Measurements from ENCODE around the gene ADAM17.

The ADAM17 gene

DNA sequence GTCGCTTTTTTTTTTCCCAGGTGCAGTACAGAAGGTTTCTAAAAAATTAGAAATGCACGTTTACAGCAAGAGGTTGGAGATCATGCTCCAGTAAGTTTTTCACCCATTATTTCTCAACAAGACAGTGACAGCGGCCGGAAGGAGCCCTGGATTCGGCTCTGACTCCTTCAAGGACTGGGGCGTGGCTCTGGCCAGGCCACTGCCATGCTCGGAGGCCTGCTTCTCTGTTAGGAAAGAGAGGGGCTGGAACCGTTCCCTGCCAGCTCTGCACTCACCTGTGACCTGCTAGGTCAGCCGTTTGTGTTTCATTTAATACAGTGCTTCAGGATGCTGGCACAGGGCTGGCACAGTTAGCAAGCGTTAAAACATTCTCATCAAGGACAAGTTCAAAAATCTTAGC, 87.9 kb downstream of the ADAM17 start:
- no peak for TF ChIP-seq EZH2phosphoT487 (IDR thresholded peaks at IDR 0.05; ENCODE audit: borderline replicate concordance, low read length)
- TF ChIP-seq CTCF (IDR thresholded peaks at IDR 0.05; ENCODE audit: low read depth, low read length, poor library complexity, severe bottlenecking) = no peak
- H3K4me2 ChIP-seq (ENCODE audit: low read length) = no peak overlapping the region
- no peak overlapping the region for H3K27ac ChIP-seq (ENCODE audit: low read depth, low read length)
- no peaks in the 10 kb centered on the region for H3K79me2 ChIP-seq (ENCODE audit: control insufficient read depth, low read length)
- H3K9me3 ChIP-seq (ENCODE audit: control insufficient read depth, insufficient read depth, low read length) = no peaks in the 10 kb centered on the region
- H3K36me3 ChIP-seq (ENCODE audit: control insufficient read depth, low read length) = peaks cover 75% of the 10 kb centered on the region
- peaks cover 11% of the 10 kb centered on the region for H3K4me1 ChIP-seq (ENCODE audit: control insufficient read depth, low read length)
- H4K20me1 ChIP-seq (ENCODE audit: control insufficient read depth, insufficient read depth, low read depth, low read length) = no peaks in the 10 kb centered on the region
- peaks cover 9% of the 10 kb centered on the region for H3F3A ChIP-seq (ENCODE audit: control insufficient read depth, insufficient read depth)
- no peaks in the 10 kb centered on the region for H3K9me2 ChIP-seq (replicated peaks; ENCODE audit: control insufficient read depth, low read length)
- H3K27me3 ChIP-seq (ENCODE audit: control insufficient read depth, low read length) = no peaks in the 10 kb centered on the region
- H3K4me3 ChIP-seq (ENCODE audit: low read length) = no peak overlapping the region

DNA sequence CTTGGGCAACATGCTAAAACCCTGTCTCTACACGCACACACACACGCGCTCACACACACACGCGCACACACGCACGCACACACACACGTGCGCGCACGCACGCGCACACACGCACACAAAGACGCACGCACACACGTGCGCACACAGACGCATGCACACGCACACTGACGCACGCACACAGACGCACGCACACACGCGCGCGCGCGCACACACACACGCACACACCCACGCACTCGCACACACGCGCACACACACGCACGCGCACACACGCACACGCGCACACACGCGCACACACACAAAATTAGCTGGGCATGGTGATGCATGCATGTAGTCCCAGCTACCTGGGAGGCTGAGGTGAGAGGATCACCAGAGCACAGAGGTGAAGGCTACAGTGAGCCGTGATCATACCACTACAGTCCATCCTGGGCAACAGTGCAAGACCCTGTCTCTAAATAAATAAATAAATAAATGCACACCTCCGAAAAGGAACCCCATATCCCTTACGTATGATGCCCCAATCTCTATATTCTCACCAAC, 89.4 kb downstream of the ADAM17 start:
- Histone ChIP-seq H3K4me2 (ENCODE audit: low read length) (no peak overlapping the region), H3K9me3 (ENCODE audit: control insufficient read depth, insufficient read depth, low read length) (no peaks in the 10 kb centered on the region), H3K27ac (ENCODE audit: low read depth, low read length) (no peak overlapping the region), H3K27me3 (ENCODE audit: control insufficient read depth, low read length) (no peaks in the 10 kb centered on the region), H3K4me3 (ENCODE audit: low read length) (no peak overlapping the region), H3K4me1 (ENCODE audit: control insufficient read depth, low read length) (no peaks in the 10 kb centered on the region), H3K9me2 (replicated peaks; ENCODE audit: control insufficient read depth, low read length) (no peaks in the 10 kb centered on the region), H3K36me3 (ENCODE audit: control insufficient read depth, low read length) (peaks cover 72% of the 10 kb centered on the region), H4K20me1 (ENCODE audit: control insufficient read depth, insufficient read depth, low read depth, low read length) (no peaks in the 10 kb centered on the region), H3K79me2 (ENCODE audit: control insufficient read depth, low read length) (no peaks in the 10 kb centered on the region), H3F3A (ENCODE audit: control insufficient read depth, insufficient read depth) (0 out of 2 replicates have a peak, but pooled peaks cover 3% of the 10 kb centered on the region)
- TF ChIP-seq CTCF (IDR thresholded peaks at IDR 0.05; ENCODE audit: low read depth, low read length, poor library complexity, severe bottlenecking) = no peak
- TF ChIP-seq EZH2phosphoT487 (IDR thresholded peaks at IDR 0.05; ENCODE audit: borderline replicate concordance, low read length) = no peak

DNA sequence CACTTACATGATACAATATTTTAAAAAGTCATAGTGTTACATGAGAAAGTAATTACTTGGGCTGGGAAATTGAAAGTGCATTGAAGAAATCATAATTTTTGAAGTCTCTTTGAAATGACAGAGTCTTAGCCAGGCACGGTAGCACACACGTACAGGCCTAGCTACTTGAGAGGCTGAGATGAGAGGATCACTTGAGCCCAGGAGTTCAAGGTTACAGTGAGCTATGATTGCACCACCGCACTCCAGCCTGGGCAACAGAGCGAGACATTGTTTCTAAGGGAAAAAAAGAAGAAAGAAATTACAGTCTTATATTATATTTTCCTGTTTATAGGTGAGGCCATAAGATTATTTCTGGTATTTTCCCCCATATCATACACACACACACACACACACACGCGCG, 90.5 kb downstream of the ADAM17 start:
- Histone ChIP-seq H3K4me3 (ENCODE audit: low read length) (no peak overlapping the region), H3K36me3 (ENCODE audit: control insufficient read depth, low read length) (peaks cover 70% of the 10 kb centered on the region)

More for the DNA sequence above, 90.5 kb downstream of the ADAM17 start:
- Histone ChIP-seq H4K20me1 (ENCODE audit: control insufficient read depth, insufficient read depth, low read depth, low read length) (no peaks in the 10 kb centered on the region), H3K9me2 (replicated peaks; ENCODE audit: control insufficient read depth, low read length) (no peaks in the 10 kb centered on the region), H3K4me2 (ENCODE audit: low read length) (no peak overlapping the region), H3F3A (ENCODE audit: control insufficient read depth, insufficient read depth) (0 out of 2 replicates have a peak, but pooled peaks cover 3% of the 10 kb centered on the region), H3K27me3 (ENCODE audit: control insufficient read depth, low read length) (no peaks in the 10 kb centered on the region), H3K4me1 (ENCODE audit: control insufficient read depth, low read length) (no peaks in the 10 kb centered on the region), H3K79me2 (ENCODE audit: control insufficient read depth, low read length) (no peaks in the 10 kb centered on the region), H3K9me3 (ENCODE audit: control insufficient read depth, insufficient read depth, low read length) (no peaks in the 10 kb centered on the region), H3K27ac (ENCODE audit: low read depth, low read length) (no peak overlapping the region)
- TF ChIP-seq CTCF (IDR thresholded peaks at IDR 0.05; ENCODE audit: low read depth, low read length, poor library complexity, severe bottlenecking) = no peak
- no peak for TF ChIP-seq EZH2phosphoT487 (IDR thresholded peaks at IDR 0.05; ENCODE audit: borderline replicate concordance, low read length)

Measured in DOHH2 (cell line).